Neural progenitor cell (in vitro differentiated cells): ENCODE results near the gene SCAMP1.

Experiments used
- EZH2 ChIP-seq: fragments of 200-600 bp; sonication (generic); IDR thresholded peaks from 2 replicates; pipeline ENCODE4 v1.6.1; 2017; ENCODE audit warnings: antibody characterized with exemption, mild to moderate bottlenecking, moderate library complexity
- EZH2phosphoT487 ChIP-seq: fragments of 200-600 bp; sonication (generic); IDR thresholded peaks from 2 replicates; pipeline ENCODE4 v1.6.1; 2017; ENCODE audit warnings: antibody characterized with exemption
- TF ChIP-seq, protein P1 (sequence below): fragments of 200-600 bp; sonication (generic); IDR thresholded peaks from 2 replicates; pipeline ENCODE4 v1.5.1; 2017; ENCODE audit warnings: antibody characterized with exemption, mild to moderate bottlenecking

- TF ChIP-seq EZH2 (no peak), EZH2phosphoT487 (no peak)
- TF ChIP-seq, protein P1, sequence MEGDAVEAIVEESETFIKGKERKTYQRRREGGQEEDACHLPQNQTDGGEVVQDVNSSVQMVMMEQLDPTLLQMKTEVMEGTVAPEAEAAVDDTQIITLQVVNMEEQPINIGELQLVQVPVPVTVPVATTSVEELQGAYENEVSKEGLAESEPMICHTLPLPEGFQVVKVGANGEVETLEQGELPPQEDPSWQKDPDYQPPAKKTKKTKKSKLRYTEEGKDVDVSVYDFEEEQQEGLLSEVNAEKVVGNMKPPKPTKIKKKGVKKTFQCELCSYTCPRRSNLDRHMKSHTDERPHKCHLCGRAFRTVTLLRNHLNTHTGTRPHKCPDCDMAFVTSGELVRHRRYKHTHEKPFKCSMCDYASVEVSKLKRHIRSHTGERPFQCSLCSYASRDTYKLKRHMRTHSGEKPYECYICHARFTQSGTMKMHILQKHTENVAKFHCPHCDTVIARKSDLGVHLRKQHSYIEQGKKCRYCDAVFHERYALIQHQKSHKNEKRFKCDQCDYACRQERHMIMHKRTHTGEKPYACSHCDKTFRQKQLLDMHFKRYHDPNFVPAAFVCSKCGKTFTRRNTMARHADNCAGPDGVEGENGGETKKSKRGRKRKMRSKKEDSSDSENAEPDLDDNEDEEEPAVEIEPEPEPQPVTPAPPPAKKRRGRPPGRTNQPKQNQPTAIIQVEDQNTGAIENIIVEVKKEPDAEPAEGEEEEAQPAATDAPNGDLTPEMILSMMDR = no peak
Measured at GRCh38 chr5:78419396-78419795, 59.0 kb downstream of the SCAMP1 start.
